Upper lobe of left lung (tissue), 4 donors: ENCODE data around the gene CDK6.

Source experiments
- EP300 ChIP-seq, 4 donors: sonication (generic); formaldehyde crosslinking; IDR thresholded peaks; one replicate each; pipeline ENCODE4 v1.5.1; 2017; ENCODE audit warnings: antibody characterized with exemption in 4 of 4, control low read depth in 2 of 4
- POLR2AphosphoS5 ChIP-seq, 2 donors: sonication (generic); formaldehyde crosslinking; IDR thresholded peaks; one replicate each; pipeline ENCODE4 v1.5.1; 2017; ENCODE audit warnings: antibody characterized with exemption in 2 of 2

DNA sequence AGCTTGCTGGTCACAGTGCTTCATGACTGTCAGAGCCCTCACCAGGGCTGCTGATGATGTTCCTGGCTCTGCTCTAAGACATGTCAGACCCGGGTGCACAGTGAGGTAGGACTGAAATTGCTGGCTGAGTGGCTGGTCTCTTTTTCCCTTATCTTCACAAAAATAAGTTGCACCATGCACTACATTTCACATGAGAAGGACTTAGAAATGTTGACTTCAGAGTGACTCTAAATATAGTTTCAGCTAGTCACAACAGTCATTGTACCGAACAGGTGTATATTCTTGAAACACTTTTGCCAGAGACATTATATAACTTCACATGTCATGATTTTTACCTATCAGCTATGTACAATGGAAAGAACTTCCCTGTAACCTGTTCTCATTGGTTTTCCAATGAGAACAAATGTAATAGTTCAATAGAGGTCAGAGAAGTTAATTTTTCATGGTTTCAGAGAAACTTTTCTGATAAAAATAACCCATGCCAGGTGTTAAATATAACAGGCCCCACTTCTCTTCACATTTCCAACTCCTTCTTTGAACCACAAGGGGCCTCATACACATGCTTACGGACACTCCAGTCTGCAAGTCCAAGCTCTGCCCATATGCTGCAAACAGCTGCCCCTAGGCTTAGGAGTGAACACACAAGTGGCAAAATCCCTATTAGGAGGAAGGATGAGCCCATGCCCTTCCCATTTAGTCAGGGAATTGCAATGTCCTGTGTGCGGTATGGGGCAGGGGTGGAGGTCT lies 115.6 kb downstream of the CDK6 start:
- no peak for TF ChIP-seq EP300 (IDR thresholded peaks at IDR 0.05)
- no peak for TF ChIP-seq POLR2AphosphoS5 (IDR thresholded peaks at IDR 0.05)
